HG02840 (cell line): ENCODE measurements around the gene STARD10.

Experiments
- ATAC-seq: cut with Tn5 transposase; IDR thresholded peaks from one replicate; pipeline ENCODE4 v1.9.1; 2021; ENCODE audit warnings: mild to moderate bottlenecking, moderate library complexity, moderate number of reproducible peaks; ENCODE audit not compliant: unreplicated experiment, low FRiP score

STARD10 gene

GRCh38 chr11:72712841-72713240 is 81.0 kb downstream of the STARD10 start:
- no peak for ATAC-seq

GRCh38 chr11:72712168-72712751 is 81.6 kb downstream of the STARD10 start:
- ATAC-seq, result no peak

- ATAC-seq, result no peak
These were observed 82.7 kb downstream of the STARD10 start for GRCh38 chr11:72711141-72711540.

GRCh38 chr11:72710278-72710677 is 83.6 kb downstream of the STARD10 start:
- ATAC-seq, result no peak

GRCh38 chr11:72709478-72710238 is 84.2 kb downstream of the STARD10 start:
- no peak for ATAC-seq

GRCh38 chr11:72707032-72707431 is 86.8 kb downstream of the STARD10 start:
- no peak for ATAC-seq

- ATAC-seq, result no peak
These were observed 87.3 kb downstream of the STARD10 start for GRCh38 chr11:72706579-72706978.

- no peak for ATAC-seq
These were observed 88.1 kb downstream of the STARD10 start for GRCh38 chr11:72705442-72706365.

GRCh38 chr11:72704783-72705265 is 89.0 kb downstream of the STARD10 start:
- ATAC-seq, result no peak
